PFSK-1 (cell line): ENCODE data around the gene CLN5.

Experiments used
- FOXP2 ChIP-seq: optimal IDR thresholded peaks from 2 replicates; pipeline ENCODE3; 2011; ENCODE audit warnings: borderline replicate concordance, control low read depth, inconsistent platforms; ENCODE audit not compliant: insufficient read depth; ENCODE audit errors: extremely low read length, extremely low read depth
- POLR2AphosphoS5 ChIP-seq: IDR thresholded peaks from 2 replicates; pipeline ENCODE4 v1.6.1; 2012; ENCODE audit warnings: low read depth, mild to moderate bottlenecking, control low read depth, low read length, moderate library complexity
- SIN3A ChIP-seq: IDR thresholded peaks from 2 replicates; pipeline ENCODE4 v1.6.1; 2012; ENCODE audit warnings: mild to moderate bottlenecking, low read length, moderate library complexity, borderline replicate concordance; ENCODE audit not compliant: insufficient read depth
- TAF1 ChIP-seq: IDR thresholded peaks from 2 replicates; pipeline ENCODE4 v1.6.1; 2012; ENCODE audit warnings: low read length, control low read depth, borderline replicate concordance; ENCODE audit not compliant: insufficient read depth

- TF ChIP-seq SIN3A (no peak), POLR2AphosphoS5 (no peak), FOXP2 (no peak), TAF1 (no peak)
Observed at GRCh38 chr13:77002590-77003190, 10.8 kb downstream of the CLN5 start.
